DOHH2 (cell line): Measurements from ENCODE around the gene XRCC4.

ENCODE experiments used
- H3F3A ChIP-seq: fragments of 200-600 bp; sonication (generic), shearing (Covaris generic); 2 replicates; pipeline ENCODE4 v1.6.0; 2016; ENCODE audit warnings: antibody characterized with exemption, mild to moderate bottlenecking; ENCODE audit not compliant: control insufficient read depth, insufficient read depth
- H3K27ac ChIP-seq: fragments of 200-600 bp; sonication (generic); 2 replicates; pipeline ENCODE4 v1.5.1; 2014; ENCODE audit warnings: low read depth, mild to moderate bottlenecking, low read length, moderate library complexity
- H3K27me3 ChIP-seq: fragments of 200-600 bp; sonication (generic); 2 replicates; pipeline ENCODE4 v1.6.1; 2014; ENCODE audit warnings: mild to moderate bottlenecking, low read length, mixed read lengths; ENCODE audit not compliant: control insufficient read depth
- H3K36me3 ChIP-seq: fragments of 200-600 bp; sonication (generic); 2 replicates; pipeline ENCODE4 v1.6.1; 2014; ENCODE audit warnings: mild to moderate bottlenecking, low read length, moderate library complexity, mixed read lengths; ENCODE audit not compliant: control insufficient read depth
- H3K4me1 ChIP-seq: fragments of 200-600 bp; sonication (generic); 2 replicates; pipeline ENCODE4 v1.6.1; 2014; ENCODE audit warnings: mild to moderate bottlenecking, low read length, mixed read lengths; ENCODE audit not compliant: control insufficient read depth
- H3K4me2 ChIP-seq: fragments of 200-600 bp; sonication (generic); 2 replicates; pipeline ENCODE4 v1.6.0; 2014; ENCODE audit warnings: mild to moderate bottlenecking, low read length, moderate library complexity
- H3K4me3 ChIP-seq: fragments of 200-600 bp; sonication (generic); 2 replicates; pipeline ENCODE4 v1.5.1; 2014; ENCODE audit warnings: mild to moderate bottlenecking, low read length, mixed read lengths
- H3K79me2 ChIP-seq: fragments of 200-600 bp; sonication (generic); 2 replicates; pipeline ENCODE4 v1.6.1; 2014; ENCODE audit warnings: mild to moderate bottlenecking, low read length, mixed read lengths; ENCODE audit not compliant: control insufficient read depth
- H3K9me2 ChIP-seq: fragments of 200-600 bp; sonication (generic); replicated peaks from 2 replicates; pipeline ENCODE4 v1.6.1; 2014; ENCODE audit warnings: mild to moderate bottlenecking, low read length, mixed read lengths; ENCODE audit not compliant: control insufficient read depth
- H3K9me3 ChIP-seq: fragments of 200-600 bp; sonication (generic); 2 replicates; pipeline ENCODE4 v1.6.1; 2014; ENCODE audit warnings: antibody characterized with exemption, low read length, mixed read lengths; ENCODE audit not compliant: control insufficient read depth, insufficient read depth
- H4K20me1 ChIP-seq: fragments of 200-600 bp; sonication (generic); 2 replicates; pipeline ENCODE4 v1.6.0; 2014; ENCODE audit warnings: low read depth, mild to moderate bottlenecking, antibody characterized with exemption, low read length, moderate library complexity; ENCODE audit not compliant: control insufficient read depth, insufficient read depth
- CTCF ChIP-seq: fragments of 200-600 bp; sonication (generic); IDR thresholded peaks from one replicate; pipeline ENCODE4 v1.5.1; 2014; ENCODE audit warnings: antibody characterized with exemption, mild to moderate bottlenecking, low read depth, low read length; ENCODE audit not compliant: poor library complexity, severe bottlenecking
- EZH2phosphoT487 ChIP-seq: fragments of 200-600 bp; sonication (generic); IDR thresholded peaks from 2 replicates; pipeline ENCODE4 v1.6.1; 2017; ENCODE audit warnings: borderline replicate concordance, mild to moderate bottlenecking, antibody characterized with exemption, low read length, moderate library complexity, mixed read lengths

Gene XRCC4

GRCh38 chr5:83377131-83377865 lies 300.0 kb downstream of the XRCC4 start:
- H3K9me2 ChIP-seq, result no peaks in the 10 kb centered on the region
- no peak overlapping the region for H3K4me2 ChIP-seq
- H3K4me3 ChIP-seq, result no peak overlapping the region
- no peaks in the 10 kb centered on the region for H4K20me1 ChIP-seq
- TF ChIP-seq EZH2phosphoT487 (no peak), CTCF (no peak)
- H3K27me3 ChIP-seq, result no peaks in the 10 kb centered on the region
- H3K36me3 ChIP-seq, result no peaks in the 10 kb centered on the region
- no peak overlapping the region for H3K27ac ChIP-seq
- H3K9me3 ChIP-seq, result no peaks in the 10 kb centered on the region
- no peaks in the 10 kb centered on the region for H3K4me1 ChIP-seq
- no peaks in the 10 kb centered on the region for H3F3A ChIP-seq
- H3K79me2 ChIP-seq, result no peaks in the 10 kb centered on the region

DNA sequence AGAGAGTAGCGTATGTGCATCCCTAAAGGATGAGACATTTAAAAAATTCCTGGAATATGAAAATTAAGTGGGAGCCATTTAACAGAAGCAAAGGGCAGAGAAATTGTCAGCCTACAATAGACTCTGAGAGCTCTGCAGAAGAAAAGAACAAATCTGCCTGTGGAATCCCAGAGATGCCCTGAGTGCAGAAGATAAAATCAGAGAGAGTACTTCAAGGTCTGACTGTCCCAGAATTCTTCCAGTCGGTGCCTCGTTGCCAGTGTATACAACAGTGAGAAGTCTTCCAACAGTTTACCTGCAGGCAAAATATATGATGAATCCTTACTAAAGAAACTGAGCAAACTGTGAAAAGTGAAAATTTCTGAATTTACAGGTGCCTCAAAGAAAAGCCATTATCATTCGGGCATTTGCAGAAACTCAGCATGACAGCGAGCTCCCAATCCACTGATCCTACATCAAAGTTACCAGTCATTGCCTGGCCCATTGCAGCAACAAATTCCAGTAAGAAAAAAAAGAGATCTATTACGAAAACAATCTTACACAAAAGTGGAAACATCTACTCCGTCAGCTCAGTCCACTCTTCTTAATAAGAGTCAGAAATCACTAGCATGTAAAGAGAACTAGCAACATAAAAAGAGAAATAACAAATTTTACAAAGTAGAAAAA lies 301.4 kb downstream of the XRCC4 start:
- H3K9me3 ChIP-seq, result no peaks in the 10 kb centered on the region
- no peaks in the 10 kb centered on the region for H3K4me1 ChIP-seq
- H3K27ac ChIP-seq, result no peak overlapping the region
- H4K20me1 ChIP-seq, result no peaks in the 10 kb centered on the region
- H3K9me2 ChIP-seq, result no peaks in the 10 kb centered on the region
- no peaks in the 10 kb centered on the region for H3K79me2 ChIP-seq
- no peaks in the 10 kb centered on the region for H3F3A ChIP-seq
- TF ChIP-seq EZH2phosphoT487 (no peak), CTCF (no peak)
- H3K36me3 ChIP-seq, result no peaks in the 10 kb centered on the region
- H3K4me2 ChIP-seq, result no peak overlapping the region
- no peaks in the 10 kb centered on the region for H3K27me3 ChIP-seq
- no peak overlapping the region for H3K4me3 ChIP-seq

GRCh38 chr5:83385812-83386211 lies 308.5 kb downstream of the XRCC4 start:
- TF ChIP-seq EZH2phosphoT487 (no peak), CTCF (no peak)

More at GRCh38 chr5:83385812-83386211, 308.5 kb downstream of the XRCC4 start:
- Histone ChIP-seq H3K36me3 (no peaks in the 10 kb centered on the region), H3K27ac (no peak overlapping the region), H3K4me3 (no peak overlapping the region), H3K9me2 (no peaks in the 10 kb centered on the region), H3K27me3 (no peaks in the 10 kb centered on the region), H3K4me2 (no peak overlapping the region), H4K20me1 (no peaks in the 10 kb centered on the region), H3K79me2 (no peaks in the 10 kb centered on the region), H3K4me1 (no peaks in the 10 kb centered on the region), H3F3A (no peaks in the 10 kb centered on the region), H3K9me3 (no peaks in the 10 kb centered on the region)
